Bronchial epithelial cell (primary cell): Measurements from ENCODE around the gene GPR101. TPM values are rescaled to one million over a fixed set of nuclear protein-coding genes. Genes with fewer than 3 reads are reported as not detected.

Source experiments
- DNase-seq: peaks from one replicate; pipeline ENCODE4 v3.0.0-alpha.2; 2010; ENCODE audit warnings: low read depth
- FAIRE-seq: peaks from 2 replicates; lab custom pipeline; 2011; peaks lifted over from hg19 to GRCh38; lab: Jason Lieb, UNC
- H3K27me3 ChIP-seq: 2 replicates; pipeline ENCODE4 v1.5.1; 2011; ENCODE audit warnings: low read length; ENCODE audit not compliant: control insufficient read depth, insufficient read depth
- H3K36me3 ChIP-seq: 2 replicates; pipeline ENCODE4 v1.5.1; 2011; ENCODE audit warnings: low read length; ENCODE audit not compliant: control insufficient read depth, insufficient read depth
- H3K4me3 ChIP-seq: 2 replicates; pipeline ENCODE4 v1.5.1; 2011; ENCODE audit warnings: mild to moderate bottlenecking, low read depth, low read length, control low read depth
- total RNA-seq: library from RNA; depleted of rRNA; stranded (reverse); fragments of >200 nt; gene quantifications from 2 replicates; pipeline ENCODE4 v1.2.1, GENCODE V29; 2014
- TF ChIP-seq, protein P1 (sequence below): IDR thresholded peaks from 2 replicates; pipeline ENCODE4 v1.5.1; 2011; ENCODE audit warnings: mild to moderate bottlenecking, moderate library complexity, low read length, control low read depth, inconsistent platforms; ENCODE audit not compliant: insufficient read depth, severe bottlenecking

The GPR101 gene, protein sequence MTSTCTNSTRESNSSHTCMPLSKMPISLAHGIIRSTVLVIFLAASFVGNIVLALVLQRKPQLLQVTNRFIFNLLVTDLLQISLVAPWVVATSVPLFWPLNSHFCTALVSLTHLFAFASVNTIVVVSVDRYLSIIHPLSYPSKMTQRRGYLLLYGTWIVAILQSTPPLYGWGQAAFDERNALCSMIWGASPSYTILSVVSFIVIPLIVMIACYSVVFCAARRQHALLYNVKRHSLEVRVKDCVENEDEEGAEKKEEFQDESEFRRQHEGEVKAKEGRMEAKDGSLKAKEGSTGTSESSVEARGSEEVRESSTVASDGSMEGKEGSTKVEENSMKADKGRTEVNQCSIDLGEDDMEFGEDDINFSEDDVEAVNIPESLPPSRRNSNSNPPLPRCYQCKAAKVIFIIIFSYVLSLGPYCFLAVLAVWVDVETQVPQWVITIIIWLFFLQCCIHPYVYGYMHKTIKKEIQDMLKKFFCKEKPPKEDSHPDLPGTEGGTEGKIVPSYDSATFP
- total RNA-seq = not detected in 2 replicates

DNA sequence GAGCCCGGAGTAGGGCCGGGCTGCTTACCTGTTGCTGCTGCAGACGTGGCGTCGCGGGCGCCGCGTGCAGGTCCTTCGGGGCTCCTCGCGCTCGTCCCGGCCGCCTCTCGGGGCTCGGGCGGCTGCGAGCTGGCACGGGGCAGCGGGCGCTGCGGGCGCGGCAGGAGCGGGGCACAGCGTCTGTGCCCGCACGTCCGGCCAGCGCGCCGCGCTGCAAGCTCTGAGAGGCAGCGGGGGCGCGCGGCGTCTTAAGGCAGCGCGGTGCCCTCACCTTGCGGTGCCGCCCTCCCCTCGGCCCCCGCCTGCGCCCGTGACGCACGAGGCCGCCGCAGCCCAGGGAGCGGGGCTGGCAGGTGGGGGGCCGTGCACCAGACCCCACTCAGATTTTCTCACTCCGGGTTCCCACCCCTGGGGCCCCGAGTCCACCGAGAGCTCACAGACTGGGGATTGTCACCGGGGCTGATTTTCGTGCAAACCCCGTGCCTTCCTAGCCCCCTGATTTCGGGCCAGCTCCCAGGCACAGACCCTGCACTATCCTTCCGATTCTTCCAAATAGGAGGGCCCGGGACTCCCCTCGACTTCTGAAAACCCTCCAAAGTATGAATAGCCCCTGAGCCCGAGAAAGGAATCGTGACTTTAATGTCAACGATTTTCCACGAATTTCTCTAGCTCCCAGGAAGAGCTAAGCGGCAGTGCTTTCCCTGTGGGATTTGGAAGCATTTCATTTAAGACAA, at the start of gene GPR101:
TSS of gene GPR101 (minus strand) at position 222 of the 734 bp plus-strand sequence. CDS start 2,321 bp downstream, outside the sequence.
- Histone ChIP-seq H3K36me3 (no peaks in the 10 kb centered on the region), H3K27me3 (peaks cover 28% of the 10 kb centered on the region), H3K4me3 (no peak within 1 kb of the TSS)
- TF ChIP-seq, protein P1, sequence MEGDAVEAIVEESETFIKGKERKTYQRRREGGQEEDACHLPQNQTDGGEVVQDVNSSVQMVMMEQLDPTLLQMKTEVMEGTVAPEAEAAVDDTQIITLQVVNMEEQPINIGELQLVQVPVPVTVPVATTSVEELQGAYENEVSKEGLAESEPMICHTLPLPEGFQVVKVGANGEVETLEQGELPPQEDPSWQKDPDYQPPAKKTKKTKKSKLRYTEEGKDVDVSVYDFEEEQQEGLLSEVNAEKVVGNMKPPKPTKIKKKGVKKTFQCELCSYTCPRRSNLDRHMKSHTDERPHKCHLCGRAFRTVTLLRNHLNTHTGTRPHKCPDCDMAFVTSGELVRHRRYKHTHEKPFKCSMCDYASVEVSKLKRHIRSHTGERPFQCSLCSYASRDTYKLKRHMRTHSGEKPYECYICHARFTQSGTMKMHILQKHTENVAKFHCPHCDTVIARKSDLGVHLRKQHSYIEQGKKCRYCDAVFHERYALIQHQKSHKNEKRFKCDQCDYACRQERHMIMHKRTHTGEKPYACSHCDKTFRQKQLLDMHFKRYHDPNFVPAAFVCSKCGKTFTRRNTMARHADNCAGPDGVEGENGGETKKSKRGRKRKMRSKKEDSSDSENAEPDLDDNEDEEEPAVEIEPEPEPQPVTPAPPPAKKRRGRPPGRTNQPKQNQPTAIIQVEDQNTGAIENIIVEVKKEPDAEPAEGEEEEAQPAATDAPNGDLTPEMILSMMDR = no peak
- FAIRE-seq (no peak), DNase-seq (no peak)

DNA sequence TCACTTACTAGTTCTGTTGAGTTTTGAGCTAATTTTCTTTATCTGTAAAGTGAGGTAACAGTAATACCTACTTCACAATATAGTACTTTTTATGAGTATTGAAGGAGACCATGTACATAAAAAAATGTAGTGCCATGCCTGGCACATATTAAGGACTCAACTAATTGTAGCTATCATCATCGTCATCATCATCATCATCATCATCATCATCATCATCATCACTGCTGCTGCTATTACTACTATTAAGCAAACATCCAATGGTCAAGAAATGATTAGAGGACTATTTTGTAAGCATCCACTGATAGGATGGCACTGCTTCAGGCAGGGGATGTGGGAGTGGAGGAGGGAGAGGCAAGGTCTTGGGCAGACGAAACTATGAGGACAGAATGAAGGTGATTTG, 47.4 kb upstream of the GPR101 start:
- DNase-seq (no peak), FAIRE-seq (no peak)

DNA sequence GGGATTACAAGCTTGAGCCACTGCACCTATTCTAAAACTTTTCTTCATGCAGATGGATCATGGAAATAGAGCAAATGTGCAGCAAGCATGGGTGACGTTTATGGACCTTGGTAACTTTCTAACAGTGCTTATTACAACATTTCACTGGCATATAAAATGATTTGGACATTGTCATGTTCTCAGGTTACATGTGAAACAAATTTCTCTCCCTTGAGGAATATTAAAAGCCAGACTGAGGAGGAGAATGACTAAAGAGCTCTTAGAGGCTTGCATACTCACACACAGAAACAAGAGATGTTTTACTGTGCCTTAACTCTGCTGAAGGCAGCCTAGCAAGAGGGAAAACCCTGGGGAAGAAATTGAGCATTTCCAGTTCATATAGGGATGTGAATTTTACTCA, 38.6 kb upstream of the GPR101 start:
- Histone ChIP-seq H3K36me3 (no peaks in the 10 kb centered on the region), H3K4me3 (no peak overlapping the region), H3K27me3 (no peaks in the 10 kb centered on the region)
- TF ChIP-seq, protein P1 = no peak
- no peak for FAIRE-seq
- no peak for DNase-seq

More for the DNA sequence above, 47.4 kb upstream of the GPR101 start:
- Histone ChIP-seq H3K4me3 (no peak overlapping the region), H3K27me3 (no peaks in the 10 kb centered on the region), H3K36me3 (no peaks in the 10 kb centered on the region)
- TF ChIP-seq, protein P1 = no peak

DNA sequence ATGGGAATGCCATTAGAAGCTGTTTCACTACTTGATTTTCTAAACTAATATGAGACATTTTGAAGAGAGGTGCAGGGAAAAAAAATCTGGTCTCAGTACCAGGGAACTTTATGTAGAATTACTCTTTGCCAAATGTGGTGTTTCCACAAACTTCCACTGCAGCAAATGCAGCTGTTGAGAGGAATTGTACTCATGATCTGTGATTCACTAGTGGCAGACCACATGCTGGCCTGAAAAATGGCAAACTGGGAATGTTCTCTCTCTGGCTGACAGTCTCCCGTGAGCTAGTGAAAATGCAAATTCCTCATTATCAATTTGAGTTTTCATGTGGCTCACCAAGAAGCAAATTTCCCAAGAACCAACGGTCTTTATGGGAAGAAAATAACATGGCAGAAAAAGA, 37.8 kb upstream of the GPR101 start:
- Histone ChIP-seq H3K27me3 (no peaks in the 10 kb centered on the region), H3K36me3 (no peaks in the 10 kb centered on the region), H3K4me3 (no peak overlapping the region)
- no peak for DNase-seq
- FAIRE-seq = no peak
- TF ChIP-seq, protein P1 = no peak

DNA sequence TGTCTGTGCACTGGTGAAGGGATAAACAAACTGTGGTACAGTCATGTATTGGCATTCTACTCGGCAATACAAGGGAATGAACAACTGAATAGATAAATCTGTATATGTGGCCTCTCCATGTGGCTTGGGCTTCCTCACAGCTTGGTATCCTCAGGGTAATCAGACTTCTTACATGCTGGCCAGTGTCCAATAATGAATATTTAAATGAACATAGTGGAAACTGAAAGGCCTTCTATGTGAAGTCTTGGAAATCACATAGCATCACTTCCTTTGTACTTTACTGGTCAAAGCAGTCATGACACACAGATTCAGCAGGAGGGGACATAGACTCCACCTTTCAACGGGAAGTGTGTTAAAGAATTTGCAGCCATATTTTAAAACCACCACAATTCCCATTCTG, 33.4 kb upstream of the GPR101 start:
- Histone ChIP-seq H3K4me3 (no peak overlapping the region), H3K36me3 (no peaks in the 10 kb centered on the region), H3K27me3 (no peaks in the 10 kb centered on the region)
- FAIRE-seq (no peak), DNase-seq (no peak)
- TF ChIP-seq, protein P1 = no peak
